ENCODE data around the gene TEPSIN. TPM values are rescaled to one million over a fixed set of nuclear protein-coding genes. Genes with fewer than 3 reads are reported as not detected.

Gene TEPSIN
- total and polyA plus RNA-seq, 11 donors: 6.8 to 16.0 (median 10.4) TPM

GRCh38 chr17:81254955-81255717 lies 16.3 kb upstream of the TEPSIN start:
- peak overlapping the region in 2 of 12 donors; percentile 3 to 8 for H3K4me3 ChIP-seq

GRCh38 chr17:81253358-81254131 lies 14.7 kb upstream of the TEPSIN start:
- Histone ChIP-seq H3K4me3 (no peak overlapping the region), H3K9me3 (no peaks in the 10 kb centered on the region), H3K27ac (no peak overlapping the region), H3K36me3 (peaks cover 0 to 67% (median 25%) of the 10 kb centered on the region in 9 donors), H3K4me1 (peaks cover 3 to 19% (median 13%) of the 10 kb centered on the region in 12 donors), H3K27me3 (no peaks in the 10 kb centered on the region)
- ATAC-seq (peak in 3 of 4 donors; percentile 33 to 45 (median 35)), DNase-seq (peak in 1 of 5 donors; percentile 52)
- TF ChIP-seq CTCF (IDR thresholded peaks at IDR 0.05) (peak; percentile 66 to 88 (median 81)), POLR2A (IDR thresholded peaks at IDR 0.05) (no peak)
- WGBS, 4 donors: 55 to 59% (median 57%) methylated on average over 19 of the region's 19 CpGs
- intact Hi-C loops (cut with DNase I): loop anchor here (1.0 to 10.0 kb wide), 11 partner anchors 39 to 351 kb away; partner anchors contain the start of genes BAHCC1 (in 1 of the 10) and SLC38A10 (in 1 of the 10)

More at GRCh38 chr17:81254955-81255717, 16.3 kb upstream of the TEPSIN start:
- ATAC-seq (peak; percentile 85 to 91 (median 88)), DNase-seq (peak; percentile 81 to 94 (median 88))
- Histone ChIP-seq H3K36me3 (peaks cover 0 to 72% (median 34%) of the 10 kb centered on the region in 9 donors), H3K9me3 (no peaks in the 10 kb centered on the region), H3K27ac (peak overlapping the region in 5 of 12 donors; percentile 1 to 51 (median 11)), H3K4me1 (peaks cover 3 to 19% (median 13%) of the 10 kb centered on the region in 12 donors), H3K27me3 (no peaks in the 10 kb centered on the region)
- intact Hi-C loops (cut with DNase I): loop anchor here (1.0 to 10.0 kb wide), 11 partner anchors 37 to 350 kb away; partner anchors contain the start of genes BAHCC1 (in 1 of the 10) and SLC38A10 (in 1 of the 10)
- WGBS, 4 donors: 26 to 35% (median 32%) methylated on average over 30 to 35 of the region's 35 CpGs
- TF ChIP-seq POLR2A (IDR thresholded peaks at IDR 0.05): no peak
- peak; percentile 42 to 73 (median 61) for TF ChIP-seq CTCF (IDR thresholded peaks at IDR 0.05)

- Histone ChIP-seq H3K9me3 (no peaks in the 10 kb centered on the region), H3K27me3 (no peaks in the 10 kb centered on the region), H3K36me3 (peaks cover 0 to 65% (median 20%) of the 10 kb centered on the region in 9 donors), H3K27ac (no peak overlapping the region), H3K4me3 (no peak overlapping the region), H3K4me1 (peaks cover 3 to 19% (median 13%) of the 10 kb centered on the region in 12 donors)
- TF ChIP-seq POLR2A (IDR thresholded peaks at IDR 0.05) (no peak), CTCF (IDR thresholded peaks at IDR 0.05) (no peak)
- ATAC-seq (no peak), DNase-seq (no peak)
- intact Hi-C loops (cut with DNase I): loop anchor here (1.0 to 10.0 kb wide), 8 partner anchors 39 to 352 kb away; no protein-coding TSS in a partner anchor
- 73 to 78% (median 78%) methylated on average over 15 of the region's 15 CpGs for WGBS, 4 donors
Observed at GRCh38 chr17:81252987-81253329, 14.1 kb upstream of the TEPSIN start.

All from heart left ventricle (tissue), 16 donors.